Psoas muscle (tissue), 8 donors: Measurements from ENCODE around the gene ELOVL1. TPM values are rescaled to one million over a fixed set of nuclear protein-coding genes. Genes with fewer than 3 reads are reported as not detected.

Experiments used
- ATAC-seq, 4 donors: fragments of 200-7000 bp; cut with Tn5 transposase; one replicate each; pipeline ENCODE4 v1.9.1; 2020; ENCODE audit warnings: moderate library complexity in 3 of 4, mild to moderate bottlenecking in 2 of 4
- DNase-seq, 2 donors: peaks; one replicate each; pipeline ENCODE4 v3.0.0-alpha.2; 2020
- H3K27ac ChIP-seq: fragments of 200-600 bp; one replicate; pipeline ENCODE4 v1.8.0; 2022
- H3K27me3 ChIP-seq, 3 donors: fragments of 200-600 bp in 1 of 3; one replicate each; pipeline versions ENCODE4 v1.6.1 to v1.8.0; 2013 to 2022; ENCODE audit warnings: low read length in 2 of 3, mild to moderate bottlenecking in 2 of 3, moderate library complexity in 1 of 3; ENCODE audit not compliant: insufficient read depth in 3 of 3
- H3K36me3 ChIP-seq, 2 donors: fragments of 200-600 bp in 1 of 2; one replicate each; pipeline versions ENCODE4 v1.6.1 to v1.8.0; 2013 to 2022; ENCODE audit warnings: low read depth in 1 of 2, mild to moderate bottlenecking in 1 of 2, moderate library complexity in 1 of 2; ENCODE audit not compliant: insufficient read depth in 1 of 2
- H3K4me1 ChIP-seq: fragments of 200-600 bp; one replicate; pipeline ENCODE4 v1.8.0; 2022
- H3K4me3 ChIP-seq: fragments of 200-600 bp; one replicate; pipeline ENCODE4 v1.8.0; 2022; ENCODE audit warnings: mild to moderate bottlenecking
- H3K9me3 ChIP-seq: fragments of 200-600 bp; one replicate; pipeline ENCODE4 v1.8.0; 2022
- CTCF ChIP-seq: fragments of 200-600 bp; IDR thresholded peaks from one replicate; pipeline ENCODE4 v1.8.0; 2022; ENCODE audit warnings: antibody characterized with exemption
- WGBS, 3 donors: extraction: QIAGEN DNeasy Blood & Tissue Kit; methylation state at CpG; one replicate each; pipeline versions ENCODE4 v1.1.6 to v1.1.7; 2013; 5-methylcytosine and 5-hydroxymethylcytosine counted together
- intact Hi-C, 2 donors: fragments of 100-400 bp; cut with DNase I; formaldehyde crosslinking; loops; one replicate each; pipeline versions ENCODE4 v1.11.0 to v1.14.2; 2022
- polyA plus RNA-seq, 3 donors: library from polyadenylated mRNA; stranded (reverse); fragments of 200-250 nt; gene quantifications; one replicate each; pipeline ENCODE4 v1.2.3, GENCODE V29; 2013
- total RNA-seq, 4 donors: library from RNA; stranded (reverse); fragmentation: NEBNext Ultra II Directional in 2 of 4; extraction: Animal tissue kit (Norgen Biotek cat#: 25700) in 2 of 4; gene quantifications; one replicate each; pipeline versions ENCODE4 v1.2.1 to v1.2.4, GENCODE V29; 2021 to 2023
- donor health status: healthy with polysubstance abuse.
- donor health status: DM: no; HTN: no; CAD: no; lungs with moderate emphysema.
- donor health status: Bipolar disorder and iron deficiency.
- donor health status: healthy.
- donor health status: DM: yes; HTN: yes; CAD: no.
- donor health status: DM: no; HTN: no; CAD: no.
- donor health status: DM: no; HTN: no; CAD: no.
- donor health status: DM: yes; HTN: yes; CAD: no.

The ELOVL1 gene
- total and polyA plus RNA-seq, 7 donors, result 15.9 to 68.1 (median 19.2) TPM

GRCh38 chr1:43315963-43316737 lies 51.7 kb downstream of the ELOVL1 start:
- Histone ChIP-seq H3K36me3 (no peaks in the 10 kb centered on the region), H3K27ac (no peak overlapping the region), H3K9me3 (no peaks in the 10 kb centered on the region), H3K4me1 (no peaks in the 10 kb centered on the region), H3K4me3 (no peak overlapping the region), H3K27me3 (no peaks in the 10 kb centered on the region)
- DNase-seq (peak in 1 of 2 donors; percentile 9), ATAC-seq (no peak)
- intact Hi-C loops, result loop anchor here in 1 of 2 donors (10.0 kb wide), 1 partner anchor 1171 kb away; no protein-coding TSS in a partner anchor
- 89% methylated on average over 10 of the region's 10 CpGs for WGBS, 3 donors
- no peak for TF ChIP-seq CTCF

GRCh38 chr1:43315481-43315880 lies 52.3 kb downstream of the ELOVL1 start:
- 80 to 85% (median 82%) methylated on average over 3 of the region's 3 CpGs for WGBS, 3 donors
- no peaks in the 10 kb centered on the region for H3K36me3 ChIP-seq
- TF ChIP-seq CTCF, result no peak
- H3K9me3 ChIP-seq, result no peaks in the 10 kb centered on the region
- no peaks in the 10 kb centered on the region for H3K4me1 ChIP-seq
- intact Hi-C loops, result loop anchor here in 1 of 2 donors (10.0 kb wide), 1 partner anchor 1171 kb away; no protein-coding TSS in a partner anchor
- H3K4me3 ChIP-seq, result no peak overlapping the region
- DNase-seq (no peak), ATAC-seq (no peak)
- no peak overlapping the region for H3K27ac ChIP-seq
- no peaks in the 10 kb centered on the region for H3K27me3 ChIP-seq

GRCh38 chr1:43314233-43314632 lies 53.6 kb downstream of the ELOVL1 start:
- no peaks in the 10 kb centered on the region for H3K27me3 ChIP-seq
- intact Hi-C loops, result loop anchor here in 1 of 2 donors (10.0 kb wide), 1 partner anchor 1169 kb away; no protein-coding TSS in a partner anchor
- 84 to 93% (median 92%) methylated on average over 5 of the region's 5 CpGs for WGBS, 3 donors
- ATAC-seq (no peak), DNase-seq (peak in 1 of 2 donors; percentile 18)
- H3K4me3 ChIP-seq, result no peak overlapping the region
- no peaks in the 10 kb centered on the region for H3K9me3 ChIP-seq
- H3K36me3 ChIP-seq, result no peaks in the 10 kb centered on the region
- TF ChIP-seq CTCF, result no peak
- H3K27ac ChIP-seq, result no peak overlapping the region
- no peaks in the 10 kb centered on the region for H3K4me1 ChIP-seq

- no peak for TF ChIP-seq CTCF
- Histone ChIP-seq H3K9me3 (no peaks in the 10 kb centered on the region), H3K27me3 (no peaks in the 10 kb centered on the region), H3K4me1 (no peaks in the 10 kb centered on the region), H3K27ac (no peak overlapping the region), H3K36me3 (no peaks in the 10 kb centered on the region), H3K4me3 (no peak overlapping the region)
- WGBS, 3 donors, result 91 to 93% (median 93%) methylated on average over 10 of the region's 10 CpGs
- no peak for ATAC-seq
- no peak for DNase-seq
- intact Hi-C loops, result loop anchor here in 1 of 2 donors (10.0 kb wide), 1 partner anchor 1169 kb away; no protein-coding TSS in a partner anchor
These were observed 54.0 kb downstream of the ELOVL1 start for GRCh38 chr1:43313771-43314170.

Other genes starting within 250 kb of the ELOVL1 start
- 10 to 100 TPM; 20.1 to 46.2 (median 44.5) TPM for gene EBNA1BP2, start 195.7 kb downstream of the ELOVL1 start, total RNA-seq
- gene EBNA1BP2, start 195.7 kb downstream of the ELOVL1 start, polyA plus RNA-seq, result 100 to 1,000 TPM in 2 of 3 donors, 10 to 100 TPM in 1; 74.2 to 153 (median 141) TPM
- under 1 TPM in 2 of 4 donors, not detected in 2; 0.08 to 0.15 TPM for gene CFAP57, start 195.7 kb downstream of the ELOVL1 start, total RNA-seq
- gene CFAP57, start 195.7 kb downstream of the ELOVL1 start, polyA plus RNA-seq, result under 1 TPM in 2 of 3 donors, not detected in 1; 0.04 to 0.26 TPM
- gene TMEM125, start 98.0 kb downstream of the ELOVL1 start, total RNA-seq, result not detected
- gene TMEM125, start 98.0 kb downstream of the ELOVL1 start, polyA plus RNA-seq, result not detected
- not detected for gene C1orf210, start 82.4 kb downstream of the ELOVL1 start, total RNA-seq
- gene C1orf210, start 82.4 kb downstream of the ELOVL1 start, polyA plus RNA-seq, result under 1 TPM in 1 of 3 donors, not detected in 2; 0.12 TPM
- 10 to 100 TPM in 2 of 4 donors, 1 to 10 TPM in 2; 8.2 to 29.7 (median 14.7) TPM for gene TIE1, start 67.0 kb downstream of the ELOVL1 start, total RNA-seq
- gene TIE1, start 67.0 kb downstream of the ELOVL1 start, polyA plus RNA-seq, result 10 to 100 TPM in 2 of 3 donors, 1 to 10 TPM in 1; 9.2 to 19.7 (median 10.9) TPM
- under 1 TPM in 1 of 4 donors, not detected in 3; 0.11 TPM for gene MPL, start 30.2 kb downstream of the ELOVL1 start, total RNA-seq
- under 1 TPM in 1 of 3 donors, not detected in 2; 0.01 TPM for gene MPL, start 30.2 kb downstream of the ELOVL1 start, polyA plus RNA-seq
- under 1 TPM in 2 of 4 donors, not detected in 2; 0.25 to 0.36 TPM for gene CDC20, start 9.0 kb downstream of the ELOVL1 start, total RNA-seq
- 1 to 10 TPM; 1.1 to 1.9 (median 1.6) TPM for gene CDC20, start 9.0 kb downstream of the ELOVL1 start, polyA plus RNA-seq
- gene MED8, start 21.8 kb upstream of the ELOVL1 start, total RNA-seq, result 10 to 100 TPM; 15.4 to 18.2 (median 17.2) TPM
- gene MED8, start 21.8 kb upstream of the ELOVL1 start, polyA plus RNA-seq, result 10 to 100 TPM; 22.3 to 44.5 (median 27.4) TPM
- gene SZT2, start 21.9 kb upstream of the ELOVL1 start, total RNA-seq, result 10 to 100 TPM; 14.2 to 24.7 (median 19.9) TPM
- 10 to 100 TPM in 2 of 3 donors, 1 to 10 TPM in 1; 5.9 to 17.9 (median 10.3) TPM for gene SZT2, start 21.9 kb upstream of the ELOVL1 start, polyA plus RNA-seq
- 10 to 100 TPM in 3 of 4 donors, 1 to 10 TPM in 1; 8.6 to 21.4 (median 13.2) TPM for gene HYI, start 85.9 kb upstream of the ELOVL1 start, total RNA-seq
- 10 to 100 TPM in 1 of 3 donors, 1 to 10 TPM in 2; 7.4 to 12.5 (median 9.9) TPM for gene HYI, start 85.9 kb upstream of the ELOVL1 start, polyA plus RNA-seq
- 1 to 10 TPM; 1.9 to 8.9 (median 3.8) TPM for gene PTPRF, start 162.9 kb upstream of the ELOVL1 start, total RNA-seq
- 1 to 10 TPM in 1 of 3 donors, under 1 TPM in 2; 0.65 to 1.3 (median 0.93) TPM for gene PTPRF, start 162.9 kb upstream of the ELOVL1 start, polyA plus RNA-seq